ENCODE results near the gene ACYP2.

ACYP2 gene

DNA sequence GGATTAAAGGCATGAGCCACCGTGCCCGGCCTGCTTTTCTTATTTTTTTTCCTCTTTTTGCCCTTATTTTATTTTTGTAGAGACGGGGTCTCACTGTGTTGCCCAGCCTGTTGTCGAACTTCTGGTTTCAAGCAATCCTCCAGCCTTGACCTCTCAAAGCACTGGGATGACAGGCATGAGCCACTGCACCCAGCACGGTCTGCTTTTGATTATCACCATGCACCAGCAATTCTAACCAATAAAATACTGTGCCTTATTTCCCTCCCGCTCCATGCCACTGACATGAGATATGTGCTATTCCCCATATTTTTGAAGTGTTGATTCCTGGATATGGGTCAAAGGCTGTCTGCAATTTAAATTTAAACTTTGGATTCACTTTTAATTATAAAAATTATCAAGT, 42.9 kb downstream of the ACYP2 start (continued):
- no peak for TF ChIP-seq ZNF155 (tag by site-specific recombination; IDR thresholded peaks at IDR 0.05)
- TF ChIP-seq ZNF169 (tag by site-specific recombination; IDR thresholded peaks at IDR 0.05): no peak
- no peak for TF ChIP-seq ZNF76 (tag by site-specific recombination; IDR thresholded peaks at IDR 0.05; ENCODE audit: borderline replicate concordance, low read depth)
- TF ChIP-seq ZNF175 (tag by site-specific recombination; IDR thresholded peaks at IDR 0.05): no peak
- no peak for TF ChIP-seq MZF1 (tag by site-specific recombination; IDR thresholded peaks at IDR 0.05; ENCODE audit: borderline replicate concordance)
- no peak for TF ChIP-seq ZNF785 (tag by site-specific recombination; IDR thresholded peaks at IDR 0.05)
- TF ChIP-seq SP2 (tag by site-specific recombination; IDR thresholded peaks at IDR 0.05): no peak
- TF ChIP-seq ZNF701 (tag by site-specific recombination; IDR thresholded peaks at IDR 0.05): no peak
- TF ChIP-seq ZNF202 (tag by site-specific recombination; IDR thresholded peaks at IDR 0.05; ENCODE audit: borderline replicate concordance): no peak
- TF ChIP-seq SCRT1 (tag by site-specific recombination; IDR thresholded peaks at IDR 0.05; ENCODE audit: borderline replicate concordance): no peak
- no peak for TF ChIP-seq ZNF792 (tag by site-specific recombination; IDR thresholded peaks at IDR 0.05)
- TF ChIP-seq ZNF48 (tag by site-specific recombination; IDR thresholded peaks at IDR 0.05): no peak

DNA sequence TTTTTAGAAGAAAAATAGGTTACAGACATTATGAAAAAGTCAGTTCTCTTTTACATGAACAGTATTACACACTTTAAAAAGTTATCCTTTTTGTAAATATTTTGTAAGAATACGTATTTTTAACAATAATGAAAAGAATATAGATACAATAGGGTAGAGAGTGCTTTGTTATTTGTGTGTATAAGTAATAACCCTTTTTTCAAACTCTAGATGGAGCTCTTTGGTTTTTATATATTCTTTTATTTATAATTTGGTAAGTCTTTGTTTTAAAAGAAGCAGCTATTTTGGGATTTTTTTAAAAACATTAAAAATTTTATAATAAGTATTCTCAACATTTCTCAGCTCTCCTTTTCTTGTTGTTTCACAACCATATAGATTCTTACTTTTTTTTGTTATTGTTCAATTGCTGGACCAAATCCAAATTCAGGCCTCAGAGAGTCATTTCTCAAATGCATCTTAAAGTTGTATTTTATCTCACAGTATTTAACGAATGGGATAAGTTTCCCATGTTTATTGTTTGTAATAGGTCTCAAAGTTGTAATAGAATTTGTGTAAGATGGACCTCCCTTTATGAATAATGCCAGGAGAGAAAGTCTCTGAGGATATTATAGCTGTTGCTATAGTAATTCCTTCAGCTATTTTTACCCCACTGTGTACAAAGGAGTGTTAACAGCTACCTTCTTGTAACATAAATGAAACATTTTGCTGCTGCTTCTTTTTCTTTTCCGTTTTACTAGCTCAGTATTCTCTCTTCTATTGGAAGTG, 46.4 kb downstream of the ACYP2 start:
- H3K27ac ChIP-seq (ENCODE audit: extremely low read depth, low read depth, low read length): no peak overlapping the region
- ChIA-PET POLR2A (no interaction called here), CTCF (interaction anchor here (0.6 to 2.2 kb wide), 11 partner anchors 10 to 659 kb away, joined by 3 to 11 read pairs (median 4); no protein-coding TSS in a partner anchor)
- H3K4me1 ChIP-seq (ENCODE audit: control insufficient read depth, insufficient read depth, low read length): no peaks in the 10 kb centered on the region
- no peaks in the 10 kb centered on the region for H3K36me3 ChIP-seq (ENCODE audit: control insufficient read depth in 2 of 2, insufficient read depth in 1 of 2, low read length in 2 of 2)
- no peaks in the 10 kb centered on the region for H3K9me3 ChIP-seq (ENCODE audit: control insufficient read depth, insufficient read depth, low read depth, low read length)
- TF ChIP-seq ZNF555 (tag by site-specific recombination; conservative IDR thresholded peaks at IDR 0.05) (no peak), FEZF1 (tag by site-specific recombination; IDR thresholded peaks at IDR 0.05) (no peak)
- TF ChIP-seq, protein P1, sequence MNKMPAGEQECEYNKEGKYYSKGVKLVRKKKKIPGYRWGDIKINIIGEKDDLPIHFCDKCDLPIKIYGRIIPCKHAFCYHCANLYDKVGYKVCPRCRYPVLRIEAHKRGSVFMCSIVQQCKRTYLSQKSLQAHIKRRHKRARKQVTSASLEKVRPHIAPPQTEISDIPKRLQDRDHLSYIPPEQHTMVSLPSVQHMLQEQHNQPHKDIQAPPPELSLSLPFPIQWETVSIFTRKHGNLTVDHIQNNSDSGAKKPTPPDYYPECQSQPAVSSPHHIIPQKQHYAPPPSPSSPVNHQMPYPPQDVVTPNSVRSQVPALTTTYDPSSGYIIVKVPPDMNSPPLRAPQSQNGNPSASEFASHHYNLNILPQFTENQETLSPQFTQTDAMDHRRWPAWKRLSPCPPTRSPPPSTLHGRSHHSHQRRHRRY (tag by site-specific recombination; IDR thresholded peaks at IDR 0.05): no peak
- no peak overlapping the region for H3K4me3 ChIP-seq (ENCODE audit: low read depth, low read length)

DNA sequence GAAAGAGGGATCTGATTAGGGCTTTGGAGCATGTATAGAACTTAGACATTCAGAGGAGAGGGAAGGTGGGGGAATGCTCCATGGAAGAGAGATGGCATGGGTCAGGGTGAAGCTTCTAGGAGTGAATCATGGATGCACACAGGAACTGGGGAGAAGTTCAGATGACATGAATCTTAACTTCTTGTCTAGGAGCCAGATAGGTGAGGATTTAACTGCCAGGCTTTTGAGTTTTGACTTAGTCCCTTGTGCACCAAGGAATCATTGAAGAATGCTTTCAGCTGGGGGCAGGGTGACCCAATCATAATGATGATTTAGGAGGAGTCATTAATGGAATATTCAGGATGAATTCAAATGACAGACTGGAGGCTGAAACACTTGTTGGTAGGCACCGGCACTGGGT, 48.7 kb downstream of the ACYP2 start:
- Histone ChIP-seq H3K36me3 (ENCODE audit: control insufficient read depth in 2 of 2, insufficient read depth in 1 of 2, low read length in 2 of 2) (no peaks in the 10 kb centered on the region), H3K4me1 (ENCODE audit: control insufficient read depth, insufficient read depth, low read length) (no peaks in the 10 kb centered on the region), H3K27ac (ENCODE audit: extremely low read depth, low read depth, low read length) (no peak overlapping the region), H3K9me3 (ENCODE audit: control insufficient read depth, insufficient read depth, low read depth, low read length) (no peaks in the 10 kb centered on the region), H3K4me3 (ENCODE audit: low read depth, low read length) (no peak overlapping the region)
- no peak for TF ChIP-seq ZNF701 (tag by site-specific recombination; IDR thresholded peaks at IDR 0.05)
- ChIA-PET CTCF (no interaction called here), POLR2A (no interaction called here)

DNA sequence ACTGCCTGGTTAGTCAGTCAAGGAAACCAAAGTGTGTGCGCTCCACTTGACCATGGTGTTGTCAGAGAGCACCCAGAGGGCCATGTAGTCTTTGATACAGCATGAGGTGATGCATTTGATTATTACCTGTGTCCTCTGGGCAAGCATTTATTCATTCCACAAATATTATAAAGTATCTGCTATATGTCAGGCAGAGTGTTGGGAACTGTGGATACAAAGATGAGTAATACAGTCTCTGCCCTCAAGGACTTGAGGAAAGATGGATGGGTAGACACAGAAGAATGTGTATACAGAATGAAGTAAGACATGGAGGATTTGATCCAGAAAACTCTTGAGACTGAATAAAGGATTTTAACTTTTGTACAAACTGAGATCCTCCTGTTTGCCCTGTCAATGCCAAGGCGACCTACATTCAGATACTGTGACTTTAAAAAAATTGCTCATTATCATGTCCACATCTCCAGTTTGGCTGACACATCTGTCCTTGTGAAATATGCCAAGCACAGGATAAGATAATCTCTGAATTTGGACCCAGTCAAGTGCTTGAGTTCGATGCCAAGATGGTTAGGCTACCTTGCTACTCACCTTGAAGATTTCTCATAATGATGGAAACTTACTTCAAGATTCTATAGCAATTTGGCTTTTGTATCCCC, 50.8 kb downstream of the ACYP2 start:
- Histone ChIP-seq H3K27ac (ENCODE audit: extremely low read depth, low read depth, low read length) (no peak overlapping the region), H3K4me3 (ENCODE audit: low read depth, low read length) (no peak overlapping the region), H3K9me3 (ENCODE audit: control insufficient read depth, insufficient read depth, low read depth, low read length) (no peaks in the 10 kb centered on the region), H3K36me3 (ENCODE audit: control insufficient read depth in 2 of 2, insufficient read depth in 1 of 2, low read length in 2 of 2) (no peaks in the 10 kb centered on the region), H3K4me1 (ENCODE audit: control insufficient read depth, insufficient read depth, low read length) (no peaks in the 10 kb centered on the region)
- no peak for TF ChIP-seq ZNF24 (tag by site-specific recombination; IDR thresholded peaks at IDR 0.05)
- CTCF ChIA-PET: interaction anchor here (0.6 to 0.7 kb wide), 2 partner anchors 20 to 174 kb away, joined by 3 to 4 read pairs; no protein-coding TSS in a partner anchor
- POLR2A ChIA-PET: no interaction called here

Data from HEK293 (cell line).